Smooth muscle cell (in vitro differentiated cells): ENCODE data around the gene SIDT2. TPM values are rescaled to one million over a fixed set of nuclear protein-coding genes. Genes with fewer than 3 reads are reported as not detected.

Experiments used
- DNase-seq: peaks from one replicate; lab custom pipeline; 2025; ENCODE audit not compliant: unreplicated experiment; lab: John Stamatoyannopoulos, UW
- H2AFZ ChIP-seq: fragments of 200-600 bp; sonication (generic); 2 replicates; pipeline ENCODE4 v1.6.0; 2016; ENCODE audit warnings: antibody characterized with exemption, low read depth, mild to moderate bottlenecking
- H3F3A ChIP-seq: fragments of 200-600 bp; sonication (generic); 2 replicates; pipeline ENCODE4 v1.6.0; 2017; ENCODE audit warnings: antibody characterized with exemption, low read depth
- H3K27ac ChIP-seq: fragments of 200-600 bp; sonication (generic); 2 replicates; pipeline ENCODE4 v1.5.1; 2016; ENCODE audit warnings: low read depth, mild to moderate bottlenecking
- H3K27me3 ChIP-seq: fragments of 200-600 bp; sonication (generic); 2 replicates; pipeline ENCODE4 v1.6.1; 2016; ENCODE audit warnings: low read depth, mild to moderate bottlenecking
- H3K36me3 ChIP-seq: fragments of 200-600 bp; sonication (generic); 2 replicates; pipeline ENCODE4 v1.5.1; 2016; ENCODE audit warnings: low read depth
- H3K4me1 ChIP-seq: fragments of 200-600 bp; sonication (generic); 2 replicates; pipeline ENCODE4 v1.5.1; 2016; ENCODE audit warnings: low read depth
- H3K4me2 ChIP-seq: fragments of 200-600 bp; sonication (generic); 2 replicates; pipeline ENCODE4 v1.6.0; 2016; ENCODE audit warnings: mild to moderate bottlenecking
- H3K4me3 ChIP-seq: fragments of 200-600 bp; sonication (generic); 2 replicates; pipeline ENCODE4 v1.5.1; 2016; ENCODE audit warnings: mild to moderate bottlenecking
- H3K79me2 ChIP-seq: fragments of 200-600 bp; sonication (generic); 2 replicates; pipeline ENCODE4 v1.6.0; 2016; ENCODE audit warnings: low read depth, mild to moderate bottlenecking
- H3K9ac ChIP-seq: fragments of 200-600 bp; sonication (generic); 2 replicates; pipeline ENCODE4 v1.6.0; 2016; ENCODE audit warnings: low read depth
- H3K9me3 ChIP-seq: fragments of 200-600 bp; sonication (generic); replicated peaks from 2 replicates; pipeline ENCODE4 v1.5.1; 2016; ENCODE audit warnings: low read depth
- H4K20me1 ChIP-seq: fragments of 200-600 bp; sonication (generic); 2 replicates; pipeline ENCODE4 v1.6.0; 2016; ENCODE audit warnings: low read depth
- WGBS: methylation state at CpG from one replicate; pipeline ENCODE4 v1.1.7; 2016; ENCODE audit warnings: low lambda C conversion rate; 5-methylcytosine and 5-hydroxymethylcytosine counted together
- polyA plus RNA-seq: library from polyadenylated mRNA; unstranded; fragments of >200 nt; fragmentation: Nextera tagmentation; extraction: Ambion mirVana; gene quantifications from 2 replicates; pipeline ENCODE4 v1.2.1, GENCODE V29; 2016
- total RNA-seq: library from RNA; depleted of rRNA; stranded (reverse); fragments of >200 nt; gene quantifications from 2 replicates; pipeline ENCODE4 v1.2.3, GENCODE V29; 2014
- TF ChIP-seq, protein P1 (sequence below): fragments of 200-600 bp; sonication (generic); IDR thresholded peaks from 2 replicates; pipeline ENCODE4 v1.5.1; 2017; ENCODE audit warnings: borderline replicate concordance, mild to moderate bottlenecking, antibody characterized with exemption; ENCODE audit not compliant: insufficient read depth, poor library complexity, severe bottlenecking

SIDT2 gene
- total and polyA plus RNA-seq, 2 experiments from 2014 or later, result 11.6 to 35.0 TPM

DNA sequence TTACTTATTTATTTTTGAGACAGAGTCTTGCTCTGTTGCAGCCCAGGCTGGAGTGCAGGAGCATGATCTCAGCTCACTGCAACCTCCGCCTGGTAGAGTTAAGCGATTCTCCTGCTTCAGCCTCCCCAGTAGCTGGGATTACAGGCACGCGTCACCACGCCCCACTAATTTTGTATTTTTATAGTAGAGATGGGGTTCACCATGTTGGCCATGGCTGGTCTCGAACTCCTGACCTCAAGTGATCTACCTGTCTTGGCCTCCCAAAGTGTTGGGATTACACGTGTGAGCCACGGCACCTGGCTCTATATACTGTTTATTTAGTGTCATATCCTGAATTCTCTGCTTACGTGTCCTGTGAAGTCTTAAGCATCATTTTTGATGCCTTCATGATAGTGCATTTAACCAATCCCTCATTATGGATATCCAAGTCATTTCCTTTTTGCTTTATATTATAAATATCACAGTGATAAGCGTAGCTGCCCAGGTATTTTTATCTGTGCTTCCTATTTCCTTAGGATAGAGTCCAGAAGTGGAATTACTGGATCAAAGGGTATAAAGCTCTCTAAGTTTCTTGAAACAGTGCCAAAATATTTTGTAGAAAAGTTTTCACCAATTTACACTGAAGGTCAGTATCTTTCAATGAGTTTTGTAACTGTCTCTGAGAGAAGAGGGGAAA, 871 bp upstream of the SIDT2 start:
- Histone ChIP-seq H4K20me1 (peaks cover 7% of the 10 kb centered on the region), H2AFZ (no peak overlapping the region), H3K4me1 (peaks cover 20% of the 10 kb centered on the region), H3K79me2 (peaks cover 4% of the 10 kb centered on the region), H3K27ac (peak overlapping the region; percentile 74), H3F3A (peaks cover 15% of the 10 kb centered on the region), H3K36me3 (no peaks in the 10 kb centered on the region), H3K4me2 (peak overlapping the region; percentile 91), H3K9me3 (no peaks in the 10 kb centered on the region), H3K9ac (peak overlapping the region; percentile 85), H3K27me3 (no peaks in the 10 kb centered on the region), H3K4me3 (peak overlapping the region; percentile 76)
- TF ChIP-seq, protein P1, sequence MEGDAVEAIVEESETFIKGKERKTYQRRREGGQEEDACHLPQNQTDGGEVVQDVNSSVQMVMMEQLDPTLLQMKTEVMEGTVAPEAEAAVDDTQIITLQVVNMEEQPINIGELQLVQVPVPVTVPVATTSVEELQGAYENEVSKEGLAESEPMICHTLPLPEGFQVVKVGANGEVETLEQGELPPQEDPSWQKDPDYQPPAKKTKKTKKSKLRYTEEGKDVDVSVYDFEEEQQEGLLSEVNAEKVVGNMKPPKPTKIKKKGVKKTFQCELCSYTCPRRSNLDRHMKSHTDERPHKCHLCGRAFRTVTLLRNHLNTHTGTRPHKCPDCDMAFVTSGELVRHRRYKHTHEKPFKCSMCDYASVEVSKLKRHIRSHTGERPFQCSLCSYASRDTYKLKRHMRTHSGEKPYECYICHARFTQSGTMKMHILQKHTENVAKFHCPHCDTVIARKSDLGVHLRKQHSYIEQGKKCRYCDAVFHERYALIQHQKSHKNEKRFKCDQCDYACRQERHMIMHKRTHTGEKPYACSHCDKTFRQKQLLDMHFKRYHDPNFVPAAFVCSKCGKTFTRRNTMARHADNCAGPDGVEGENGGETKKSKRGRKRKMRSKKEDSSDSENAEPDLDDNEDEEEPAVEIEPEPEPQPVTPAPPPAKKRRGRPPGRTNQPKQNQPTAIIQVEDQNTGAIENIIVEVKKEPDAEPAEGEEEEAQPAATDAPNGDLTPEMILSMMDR, result no peak
- 95% methylated on average over 10 of the region's 10 CpGs for WGBS
- DNase-seq, result no peak

DNA sequence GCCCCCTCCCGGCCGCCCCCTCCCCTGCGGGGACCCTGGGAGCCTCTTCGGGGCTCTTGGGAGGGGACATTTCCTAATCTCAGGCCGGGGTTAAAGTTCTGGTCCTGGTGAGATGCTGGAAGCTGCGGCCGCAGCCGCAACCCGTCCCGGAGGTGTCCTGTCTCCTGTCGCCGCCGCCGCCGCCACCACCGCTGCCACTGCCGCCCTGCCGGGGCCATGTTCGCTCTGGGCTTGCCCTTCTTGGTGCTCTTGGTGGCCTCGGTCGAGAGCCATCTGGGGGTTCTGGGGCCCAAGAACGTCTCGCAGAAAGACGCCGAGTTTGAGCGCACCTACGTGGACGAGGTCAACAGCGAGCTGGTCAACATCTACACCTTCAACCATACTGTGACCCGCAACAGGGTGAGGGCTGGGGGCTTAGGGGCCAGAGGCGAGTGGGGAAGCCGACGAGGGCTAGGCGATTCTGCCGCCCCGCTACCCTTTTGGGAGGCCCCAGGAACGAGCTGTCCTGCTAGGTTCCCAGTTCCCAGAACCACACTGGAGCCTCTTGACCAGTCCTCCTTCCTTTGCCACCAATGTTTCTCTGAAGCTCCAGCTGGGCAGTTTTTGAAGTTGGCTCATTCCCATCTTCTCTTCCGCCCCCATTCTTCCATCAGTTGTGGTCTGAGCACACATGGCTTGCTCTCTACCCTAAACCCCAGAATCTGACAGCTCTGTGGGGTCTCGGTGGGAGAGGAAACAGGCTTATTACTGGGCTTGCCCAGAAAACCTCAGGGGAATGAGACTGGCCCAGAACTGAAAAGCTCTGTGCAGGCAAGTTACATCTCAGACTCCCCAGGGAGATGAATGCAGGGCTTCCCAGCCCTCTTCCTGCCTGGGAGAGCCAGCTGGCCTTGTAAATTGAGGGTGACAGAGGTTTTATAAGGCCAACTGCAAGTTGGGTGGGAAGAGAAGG, 781 bp downstream of the SIDT2 start:
- H3K4me3 ChIP-seq, result peak overlapping the region; percentile 76
- H3K79me2 ChIP-seq, result peaks cover 4% of the 10 kb centered on the region
- peaks cover 13% of the 10 kb centered on the region for H3K4me1 ChIP-seq
- peak overlapping the region; percentile 85 for H3K9ac ChIP-seq
- TF ChIP-seq, protein P1, result no peak
- 3% methylated on average over 35 of the region's 39 CpGs for WGBS
- H4K20me1 ChIP-seq, result no peaks in the 10 kb centered on the region
- no peak overlapping the region for H2AFZ ChIP-seq
- H3K27ac ChIP-seq, result peak overlapping the region; percentile 74
- no peak for DNase-seq
- H3K4me2 ChIP-seq, result peak overlapping the region; percentile 91
- no peaks in the 10 kb centered on the region for H3K36me3 ChIP-seq
- H3K27me3 ChIP-seq, result no peaks in the 10 kb centered on the region
- no peaks in the 10 kb centered on the region for H3K9me3 ChIP-seq
- peaks cover 3% of the 10 kb centered on the region for H3F3A ChIP-seq

DNA sequence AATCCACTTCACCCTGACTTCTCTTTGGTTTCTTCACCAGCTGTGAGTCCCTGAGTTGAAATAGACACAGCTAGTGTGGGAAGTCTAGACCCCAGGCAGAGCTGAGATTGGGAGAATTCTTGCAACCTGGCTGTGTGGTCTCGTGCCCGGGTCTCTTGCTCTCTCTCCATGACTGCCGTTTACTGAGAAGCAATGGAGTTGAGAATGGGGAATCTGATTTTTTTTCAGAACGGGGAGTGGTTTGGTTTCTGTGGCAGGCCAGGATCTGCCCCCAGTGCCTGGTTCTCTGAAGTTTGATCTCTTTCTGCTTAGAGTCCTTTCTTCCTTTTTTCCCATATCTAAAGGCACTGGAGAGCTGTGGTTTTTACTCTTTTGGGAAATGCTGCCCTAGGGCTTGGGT, 1.5 kb downstream of the SIDT2 start:
- TF ChIP-seq, protein P1, result no peak
- DNase-seq, result no peak
- Histone ChIP-seq H3K27me3 (no peaks in the 10 kb centered on the region), H3K4me3 (peak overlapping the region; percentile 76), H3K79me2 (peaks cover 4% of the 10 kb centered on the region), H4K20me1 (no peaks in the 10 kb centered on the region), H3K9ac (no peak overlapping the region), H3K4me2 (peak overlapping the region; percentile 91), H3K36me3 (no peaks in the 10 kb centered on the region), H3F3A (peaks cover 3% of the 10 kb centered on the region), H2AFZ (no peak overlapping the region), H3K9me3 (no peaks in the 10 kb centered on the region), H3K27ac (peak overlapping the region; percentile 74), H3K4me1 (peaks cover 13% of the 10 kb centered on the region)
- 11% methylated on average over 4 of the region's 4 CpGs for WGBS
